PC-9 (cell line): ENCODE data around the gene LMAN1L.

Experiments used
- EZH2 ChIP-seq: fragments of 200-600 bp; sonication (generic); IDR thresholded peaks from 2 replicates; pipeline ENCODE4 v1.8.0; 2017; ENCODE audit warnings: antibody characterized with exemption, low read depth
- TF ChIP-seq, protein P1 (sequence below): fragments of 200-600 bp; sonication (generic); conservative IDR thresholded peaks from 2 replicates; pipeline ENCODE4 v1.6.1; 2017; ENCODE audit warnings: mixed run types, antibody characterized with exemption, mild to moderate bottlenecking, moderate library complexity

DNA sequence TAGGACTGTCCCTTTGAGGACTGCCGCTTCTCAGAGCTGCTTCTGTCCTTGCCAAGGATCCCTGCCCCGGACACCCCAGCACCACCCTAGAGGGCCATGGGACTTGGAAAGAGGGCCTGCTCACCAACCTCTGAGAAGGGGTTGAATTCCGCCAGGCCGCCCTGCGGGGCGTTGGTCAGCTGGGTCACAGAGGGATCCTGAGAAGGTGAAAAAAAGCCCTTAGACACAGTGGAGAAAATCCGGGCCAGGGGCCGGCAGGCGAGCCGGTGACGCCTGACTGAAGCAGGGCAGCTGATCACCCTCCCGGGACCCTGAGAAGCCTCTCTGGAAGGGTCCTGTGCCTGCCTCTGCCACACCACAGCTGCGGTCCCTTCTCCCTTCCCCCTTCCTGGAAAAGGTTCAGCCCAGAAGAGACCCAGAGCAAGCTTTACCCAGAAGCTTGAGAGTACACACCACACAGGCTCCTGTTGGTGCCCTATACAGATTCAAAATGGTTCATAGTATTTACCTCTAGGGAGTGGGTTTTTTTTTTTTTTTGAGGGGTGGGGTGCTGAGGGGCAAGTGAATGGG, 41.9 kb downstream of the LMAN1L start:
- TF ChIP-seq, protein P1, sequence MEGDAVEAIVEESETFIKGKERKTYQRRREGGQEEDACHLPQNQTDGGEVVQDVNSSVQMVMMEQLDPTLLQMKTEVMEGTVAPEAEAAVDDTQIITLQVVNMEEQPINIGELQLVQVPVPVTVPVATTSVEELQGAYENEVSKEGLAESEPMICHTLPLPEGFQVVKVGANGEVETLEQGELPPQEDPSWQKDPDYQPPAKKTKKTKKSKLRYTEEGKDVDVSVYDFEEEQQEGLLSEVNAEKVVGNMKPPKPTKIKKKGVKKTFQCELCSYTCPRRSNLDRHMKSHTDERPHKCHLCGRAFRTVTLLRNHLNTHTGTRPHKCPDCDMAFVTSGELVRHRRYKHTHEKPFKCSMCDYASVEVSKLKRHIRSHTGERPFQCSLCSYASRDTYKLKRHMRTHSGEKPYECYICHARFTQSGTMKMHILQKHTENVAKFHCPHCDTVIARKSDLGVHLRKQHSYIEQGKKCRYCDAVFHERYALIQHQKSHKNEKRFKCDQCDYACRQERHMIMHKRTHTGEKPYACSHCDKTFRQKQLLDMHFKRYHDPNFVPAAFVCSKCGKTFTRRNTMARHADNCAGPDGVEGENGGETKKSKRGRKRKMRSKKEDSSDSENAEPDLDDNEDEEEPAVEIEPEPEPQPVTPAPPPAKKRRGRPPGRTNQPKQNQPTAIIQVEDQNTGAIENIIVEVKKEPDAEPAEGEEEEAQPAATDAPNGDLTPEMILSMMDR, result no peak
- TF ChIP-seq EZH2, result no peak
